ENCODE results near the gene PROM1. TPM values are rescaled to one million over a fixed set of nuclear protein-coding genes. Genes with fewer than 3 reads are reported as not detected.
A peak's percentile ranks its signal among the peaks of the same experiment; 100 is the strongest.

Gene PROM1
- total and polyA plus RNA-seq, 9 of the 15 experiments (the other 6 are each of a cell fraction or from before 2014, with no cell fraction given), result 0.05 TPM; not detected in 8

DNA sequence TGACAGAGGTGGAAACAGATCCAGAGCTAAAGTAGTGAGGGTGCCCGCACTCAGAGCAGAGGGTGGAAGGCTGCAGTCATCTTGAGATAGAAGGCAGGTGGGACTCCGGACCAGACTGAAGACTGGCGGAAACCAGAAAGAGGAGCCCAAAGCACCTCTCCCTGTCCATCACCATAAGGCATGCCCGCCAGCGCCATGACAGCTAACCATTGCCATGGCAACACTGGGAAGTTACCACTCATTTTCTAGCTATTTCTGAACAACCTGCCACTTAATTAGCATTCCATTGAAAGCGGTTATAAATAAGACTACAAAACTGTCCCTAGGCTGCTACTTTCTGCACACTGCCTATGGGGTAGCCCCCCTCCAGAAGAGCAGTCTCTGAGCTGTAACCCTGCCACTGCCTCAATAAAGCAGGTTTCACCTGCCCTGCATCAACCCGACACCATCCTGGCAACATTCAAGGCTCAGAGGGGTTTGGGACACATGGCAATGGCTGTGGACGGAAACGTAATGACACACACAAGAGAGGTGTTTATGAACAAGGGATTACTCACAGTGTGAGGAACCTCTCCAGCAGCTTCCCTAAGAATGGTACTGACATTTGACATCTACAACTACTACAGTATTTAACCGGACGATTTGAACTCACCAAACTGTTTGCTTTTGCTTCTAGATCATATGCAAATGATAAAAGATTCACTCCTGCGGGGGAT lies 93.1 kb downstream of the PROM1 start:
- Histone ChIP-seq H2AFZ (ENCODE audit: low read depth, low read length) (no peak overlapping the region), H3K9me1 (ENCODE audit: control insufficient read depth, insufficient read depth, low read length) (no peaks in the 10 kb centered on the region), H3K9me3 (replicated peaks; ENCODE audit: control insufficient read depth, insufficient read depth, low read depth, low read length) (no peaks in the 10 kb centered on the region), H4K20me1 (replicated peaks; ENCODE audit: control insufficient read depth, insufficient read depth, low read length) (no peaks in the 10 kb centered on the region), H3K9ac (ENCODE audit: insufficient read depth in 1 of 2, low read depth in 2 of 2, low read length in 2 of 2) (no peak overlapping the region), H3K27me3 (ENCODE audit: control insufficient read depth in 2 of 2, insufficient read depth in 2 of 2, low read length in 2 of 2) (peaks cover 3 to 30% of the 10 kb centered on the region in 2 experiments; a peak in 3 of 5 replicates), H3K79me2 (ENCODE audit: control insufficient read depth, insufficient read depth, low read length) (no peaks in the 10 kb centered on the region), H3K36me3 (ENCODE audit: control insufficient read depth, insufficient read depth, low read length) (no peaks in the 10 kb centered on the region), H3K4me2 (ENCODE audit: insufficient read depth, low read length) (no peak overlapping the region), H3K4me1 (replicated peaks in 1 of 2; ENCODE audit: control insufficient read depth in 2 of 2, insufficient read depth in 2 of 2, low read length in 2 of 2) (no peaks in the 10 kb centered on the region), H3K27ac (ENCODE audit: extremely low read depth, low read depth, low read length) (no peak overlapping the region), H3K4me3 (no peak overlapping the region)
- no peak for TF ChIP-seq ZNF592 (IDR thresholded peaks at IDR 0.05)
- TF ChIP-seq RFX1 (IDR thresholded peaks at IDR 0.05), result peak; percentile 34
- TF ChIP-seq TCF7 (IDR thresholded peaks at IDR 0.05; ENCODE audit: borderline replicate concordance), result no peak
- CTCF ChIA-PET (ENCODE audit: low intra/inter-chr PET ratio), result interaction anchor here (0.7 kb wide), 1 partner anchor 928 kb away, joined by 4 read pairs; no protein-coding TSS in a partner anchor
- ATAC-seq (no peak), FAIRE-seq (no peak), DNase-seq (ENCODE audit: extremely low read depth in 1 of 4, low spot score in 3 of 4) (no peak)
- in situ Hi-C loops (cut with MboI) (no loop called here), intact Hi-C loops (cut with micrococcal nuclease) (no loop called here)
- 1% methylated on average over 12 of the region's 12 CpGs for WGBS (ENCODE audit: insufficient coverage, low coverage, missing lambda C conversion rate)
- POLR2A ChIA-PET, result interaction anchor here (0.6 kb wide), 1 partner anchor 62 kb away, joined by 3 read pairs; no protein-coding TSS in a partner anchor
- BruUV-seq (replicated peaks), result no TSS peak

All from K562 (cell line).